Measurements from ENCODE around the gene CHST9.

The CHST9 gene

DNA sequence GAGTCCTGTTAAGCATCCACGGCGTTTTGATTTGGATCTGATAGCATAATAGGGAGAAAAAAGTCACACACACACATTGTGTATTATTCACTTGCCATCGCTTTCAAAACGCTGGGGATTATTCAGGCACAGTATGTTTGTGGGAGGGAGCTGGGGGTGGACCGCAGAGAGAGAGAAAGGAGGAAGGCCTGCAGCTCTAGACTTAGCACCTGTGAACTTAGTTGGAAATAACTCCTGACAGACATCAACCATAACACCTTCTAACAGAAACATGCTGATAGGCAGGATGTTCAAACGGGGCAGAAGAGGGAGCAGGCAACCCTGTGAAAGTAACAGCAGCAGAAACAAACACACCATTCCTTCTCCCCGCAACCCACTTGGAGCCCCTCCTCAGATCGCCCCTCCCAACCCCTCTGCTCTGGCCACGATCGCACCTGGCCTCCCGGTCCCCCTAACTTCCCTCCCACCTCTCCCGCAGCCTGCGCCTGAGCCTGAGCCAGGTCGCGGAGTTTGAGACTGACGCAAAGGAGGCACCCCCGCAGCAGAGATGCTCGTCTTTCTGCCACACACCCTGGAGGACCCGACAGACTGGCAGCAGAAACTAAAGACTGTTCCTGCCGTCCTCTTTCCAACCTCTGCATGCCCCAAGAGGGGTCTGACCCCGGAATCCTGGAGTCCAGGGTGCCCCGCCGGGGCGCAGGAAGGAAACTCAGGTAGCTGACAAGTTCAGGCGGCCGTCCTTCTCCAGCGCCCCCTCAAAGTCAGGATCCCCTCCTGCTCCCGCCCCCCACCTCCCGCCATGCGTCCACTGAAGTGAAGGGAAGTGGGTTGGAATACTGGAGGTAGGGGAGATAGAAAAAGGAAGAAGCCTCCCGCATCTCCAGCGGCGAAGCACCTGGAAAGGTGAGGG is 738 bp downstream of the CHST9 start:
- DNase-seq = no peak
- H3K4me2 ChIP-seq (ENCODE audit: insufficient read depth, low read length) = no peak overlapping the region
- ATAC-seq (ENCODE audit: insufficient read depth, low read depth) = no peak
- no peaks in the 10 kb centered on the region for H3K27me3 ChIP-seq (ENCODE audit: insufficient read depth, low read length, poor library complexity)
- no peak overlapping the region for H3K9ac ChIP-seq (ENCODE audit: low read depth, low read length)
- no peaks in the 10 kb centered on the region for H4K20me1 ChIP-seq (ENCODE audit: insufficient read depth, low read length)
- H3K27ac ChIP-seq (ENCODE audit: low read length) = no peak overlapping the region
- no peak for TF ChIP-seq EZH2 (IDR thresholded peaks at IDR 0.05; ENCODE audit: borderline replicate concordance, low read depth, low read length, severe bottlenecking)
- TF ChIP-seq CTCF (IDR thresholded peaks at IDR 0.05; ENCODE audit: borderline replicate concordance, extremely low read depth, low read length, poor library complexity, severe bottlenecking) = no peak
- no peaks in the 10 kb centered on the region for H3K79me2 ChIP-seq (ENCODE audit: insufficient read depth, low read length)
- no peak overlapping the region for H2AFZ ChIP-seq (ENCODE audit: low read depth, low read length)
- H3K36me3 ChIP-seq (ENCODE audit: insufficient read depth, low read length) = no peaks in the 10 kb centered on the region
- no peaks in the 10 kb centered on the region for H3K4me1 ChIP-seq (ENCODE audit: insufficient read depth, low read length)
- H3K4me3 ChIP-seq (ENCODE audit: low read depth in 1 of 2, low read length in 2 of 2) = no peak overlapping the region
- H3K9me3 ChIP-seq (ENCODE audit: insufficient read depth, low read length, severe bottlenecking) = no peaks in the 10 kb centered on the region

- Histone ChIP-seq H3K79me2 (ENCODE audit: insufficient read depth, low read length) (no peaks in the 10 kb centered on the region), H3K4me3 (ENCODE audit: low read depth in 1 of 2, low read length in 2 of 2) (no peak overlapping the region), H3K4me2 (ENCODE audit: insufficient read depth, low read length) (no peak overlapping the region), H3K4me1 (ENCODE audit: insufficient read depth, low read length) (no peaks in the 10 kb centered on the region), H2AFZ (ENCODE audit: low read depth, low read length) (no peak overlapping the region), H3K36me3 (ENCODE audit: insufficient read depth, low read length) (no peaks in the 10 kb centered on the region), H3K27me3 (ENCODE audit: insufficient read depth, low read length, poor library complexity) (no peaks in the 10 kb centered on the region), H3K27ac (ENCODE audit: low read length) (no peak overlapping the region), H3K9me3 (ENCODE audit: insufficient read depth, low read length, severe bottlenecking) (no peaks in the 10 kb centered on the region), H4K20me1 (ENCODE audit: insufficient read depth, low read length) (no peaks in the 10 kb centered on the region), H3K9ac (ENCODE audit: low read depth, low read length) (no peak overlapping the region)
- DNase-seq (no peak), ATAC-seq (ENCODE audit: insufficient read depth, low read depth) (no peak)
- TF ChIP-seq CTCF (IDR thresholded peaks at IDR 0.05; ENCODE audit: borderline replicate concordance, extremely low read depth, low read length, poor library complexity, severe bottlenecking) = no peak
- TF ChIP-seq EZH2 (IDR thresholded peaks at IDR 0.05; ENCODE audit: borderline replicate concordance, low read depth, low read length, severe bottlenecking) = no peak
Measured at GRCh38 chr18:27181726-27182125, 3.4 kb downstream of the CHST9 start.

DNA sequence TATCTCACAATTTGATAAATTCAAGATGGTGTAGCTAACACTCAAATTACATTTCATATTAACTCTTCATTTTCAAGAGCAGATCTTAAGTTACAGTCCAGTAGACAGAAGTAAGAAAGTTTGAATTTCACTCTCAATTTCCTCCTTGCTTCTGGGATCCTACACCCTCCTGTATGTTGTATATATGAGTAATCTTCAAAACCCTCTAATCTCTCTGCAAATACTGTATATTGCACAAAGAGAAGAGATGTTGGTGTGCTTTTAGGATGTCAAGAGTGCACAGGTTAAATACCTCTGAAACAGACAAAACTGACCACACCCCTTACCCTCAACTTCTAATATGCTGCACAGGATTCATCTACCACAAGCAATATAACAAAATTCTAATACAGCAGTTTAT is 6.7 kb downstream of the CHST9 start:
- DNase-seq = no peak

More for the DNA sequence above, 6.7 kb downstream of the CHST9 start:
- H3K4me3 ChIP-seq (ENCODE audit: low read depth in 1 of 2, low read length in 2 of 2) = no peak overlapping the region
- H3K36me3 ChIP-seq (ENCODE audit: insufficient read depth, low read length) = no peaks in the 10 kb centered on the region
- no peaks in the 10 kb centered on the region for H4K20me1 ChIP-seq (ENCODE audit: insufficient read depth, low read length)
- no peaks in the 10 kb centered on the region for H3K9me3 ChIP-seq (ENCODE audit: insufficient read depth, low read length, severe bottlenecking)
- TF ChIP-seq CTCF (IDR thresholded peaks at IDR 0.05; ENCODE audit: borderline replicate concordance, extremely low read depth, low read length, poor library complexity, severe bottlenecking) = no peak
- no peak for TF ChIP-seq EZH2 (IDR thresholded peaks at IDR 0.05; ENCODE audit: borderline replicate concordance, low read depth, low read length, severe bottlenecking)
- no peaks in the 10 kb centered on the region for H3K4me1 ChIP-seq (ENCODE audit: insufficient read depth, low read length)
- ATAC-seq (ENCODE audit: insufficient read depth, low read depth) = no peak
- H3K79me2 ChIP-seq (ENCODE audit: insufficient read depth, low read length) = no peaks in the 10 kb centered on the region
- H2AFZ ChIP-seq (ENCODE audit: low read depth, low read length) = no peak overlapping the region
- no peaks in the 10 kb centered on the region for H3K27me3 ChIP-seq (ENCODE audit: insufficient read depth, low read length, poor library complexity)
- H3K27ac ChIP-seq (ENCODE audit: low read length) = no peak overlapping the region
- no peak overlapping the region for H3K9ac ChIP-seq (ENCODE audit: low read depth, low read length)
- H3K4me2 ChIP-seq (ENCODE audit: insufficient read depth, low read length) = no peak overlapping the region

Data from DND-41 (cell line).